Nephron (organoid): ENCODE data around the gene KANK4.

Source experiments
- H3K27ac Mint-ChIP-seq, 3 experiments: 2 replicates each; pipeline ENCODE4 v1.8.0; 2020; ENCODE audit warnings: mixed read lengths in 3 of 3, mild to moderate bottlenecking in 2 of 3, moderate library complexity in 1 of 3
- H3K27me3 Mint-ChIP-seq: 2 replicates; pipeline ENCODE4 v1.8.0; 2021; ENCODE audit warnings: low read depth, mild to moderate bottlenecking, moderate library complexity, mixed read lengths
- H3K36me3 Mint-ChIP-seq: 2 replicates; pipeline ENCODE4 v1.8.0; 2020; ENCODE audit warnings: low read depth, mixed read lengths
- H3K4me1 Mint-ChIP-seq: 2 replicates; pipeline ENCODE4 v1.8.0; 2020; ENCODE audit warnings: mixed read lengths
- H3K4me3 Mint-ChIP-seq, 3 experiments: 2 replicates each; pipeline ENCODE4 v1.8.0; 2020; ENCODE audit warnings: mild to moderate bottlenecking in 3 of 3, mixed read lengths in 3 of 3, moderate library complexity in 2 of 3
- H3K9me3 Mint-ChIP-seq: 2 replicates; pipeline ENCODE4 v1.8.0; 2020; ENCODE audit warnings: mixed read lengths
- TF ChIP-seq, protein P1 (sequence below), 3 experiments: fragments of 200-600 bp; sonication (generic); IDR thresholded peaks; one replicate each; pipeline ENCODE4 v1.5.0; 2021; ENCODE audit warnings: antibody characterized with exemption in 3 of 3; ENCODE audit not compliant: unreplicated experiment in 3 of 3

The KANK4 gene

DNA sequence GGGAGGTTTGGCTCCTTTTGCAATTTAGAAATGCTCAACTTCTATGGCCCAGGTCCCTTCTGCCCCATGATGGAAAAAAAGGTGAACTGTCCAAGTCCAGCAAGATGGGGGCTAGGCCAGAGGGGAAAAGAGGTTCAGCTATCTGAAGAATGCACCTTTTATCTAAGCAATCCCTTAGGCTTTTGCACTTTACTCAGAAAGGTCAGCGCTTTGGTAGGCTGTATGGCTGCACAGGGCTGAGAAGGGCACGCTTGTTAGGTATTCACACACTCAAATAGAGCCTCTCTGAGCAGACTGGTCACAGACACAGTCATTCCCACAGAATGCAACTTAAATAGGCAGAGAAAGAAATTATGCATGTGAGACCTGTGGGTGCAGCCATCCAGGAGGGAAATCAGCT, 31.0 kb downstream of the KANK4 start:
- H3K4me3 Mint-ChIP-seq, result no peak overlapping the region
- TF ChIP-seq, protein P1, sequence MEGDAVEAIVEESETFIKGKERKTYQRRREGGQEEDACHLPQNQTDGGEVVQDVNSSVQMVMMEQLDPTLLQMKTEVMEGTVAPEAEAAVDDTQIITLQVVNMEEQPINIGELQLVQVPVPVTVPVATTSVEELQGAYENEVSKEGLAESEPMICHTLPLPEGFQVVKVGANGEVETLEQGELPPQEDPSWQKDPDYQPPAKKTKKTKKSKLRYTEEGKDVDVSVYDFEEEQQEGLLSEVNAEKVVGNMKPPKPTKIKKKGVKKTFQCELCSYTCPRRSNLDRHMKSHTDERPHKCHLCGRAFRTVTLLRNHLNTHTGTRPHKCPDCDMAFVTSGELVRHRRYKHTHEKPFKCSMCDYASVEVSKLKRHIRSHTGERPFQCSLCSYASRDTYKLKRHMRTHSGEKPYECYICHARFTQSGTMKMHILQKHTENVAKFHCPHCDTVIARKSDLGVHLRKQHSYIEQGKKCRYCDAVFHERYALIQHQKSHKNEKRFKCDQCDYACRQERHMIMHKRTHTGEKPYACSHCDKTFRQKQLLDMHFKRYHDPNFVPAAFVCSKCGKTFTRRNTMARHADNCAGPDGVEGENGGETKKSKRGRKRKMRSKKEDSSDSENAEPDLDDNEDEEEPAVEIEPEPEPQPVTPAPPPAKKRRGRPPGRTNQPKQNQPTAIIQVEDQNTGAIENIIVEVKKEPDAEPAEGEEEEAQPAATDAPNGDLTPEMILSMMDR (IDR thresholded peaks at IDR 0.05; ENCODE audit: unreplicated experiment in 3 of 3), result no peak
- H3K9me3 Mint-ChIP-seq, result no peaks in the 10 kb centered on the region

DNA sequence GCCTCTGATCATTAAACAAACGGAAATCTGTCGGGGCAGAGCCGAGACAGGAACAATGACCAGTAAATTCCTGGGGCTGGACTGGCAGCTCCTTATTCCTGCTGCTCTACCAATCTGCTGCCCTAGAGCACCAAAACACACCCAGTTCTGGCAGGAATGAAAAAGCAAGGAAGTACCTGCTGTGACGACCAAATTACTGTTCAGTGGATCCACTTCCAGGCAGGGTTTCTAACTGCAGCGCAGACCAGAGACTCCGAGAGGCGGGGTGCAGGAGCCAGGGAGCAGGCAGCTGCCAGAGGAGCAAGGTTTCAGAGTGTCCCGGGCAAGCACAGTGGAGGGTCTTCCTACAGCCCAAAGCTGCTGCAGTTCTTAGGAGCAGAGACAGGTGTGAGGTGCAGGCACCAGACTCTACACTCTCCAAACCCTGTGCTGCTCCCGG, 32.4 kb downstream of the KANK4 start:
- Mint-ChIP-seq H3K27ac (peak overlapping the region; percentile 66 to 84 (median 83)), H3K36me3 (no peaks in the 10 kb centered on the region), H3K4me1 (peaks cover 72% of the 10 kb centered on the region), H3K9me3 (no peaks in the 10 kb centered on the region), H3K27me3 (peaks cover 19% of the 10 kb centered on the region), H3K4me3 (peak overlapping the region; percentile 63 to 64 (median 64))
- TF ChIP-seq, protein P1 (IDR thresholded peaks at IDR 0.05; ENCODE audit: unreplicated experiment in 3 of 3), result no peak

More for the DNA sequence above, 31.0 kb downstream of the KANK4 start:
- Mint-ChIP-seq H3K27me3 (peaks cover 22% of the 10 kb centered on the region), H3K4me1 (peaks cover 58% of the 10 kb centered on the region), H3K27ac (no peak overlapping the region), H3K36me3 (no peaks in the 10 kb centered on the region)

DNA sequence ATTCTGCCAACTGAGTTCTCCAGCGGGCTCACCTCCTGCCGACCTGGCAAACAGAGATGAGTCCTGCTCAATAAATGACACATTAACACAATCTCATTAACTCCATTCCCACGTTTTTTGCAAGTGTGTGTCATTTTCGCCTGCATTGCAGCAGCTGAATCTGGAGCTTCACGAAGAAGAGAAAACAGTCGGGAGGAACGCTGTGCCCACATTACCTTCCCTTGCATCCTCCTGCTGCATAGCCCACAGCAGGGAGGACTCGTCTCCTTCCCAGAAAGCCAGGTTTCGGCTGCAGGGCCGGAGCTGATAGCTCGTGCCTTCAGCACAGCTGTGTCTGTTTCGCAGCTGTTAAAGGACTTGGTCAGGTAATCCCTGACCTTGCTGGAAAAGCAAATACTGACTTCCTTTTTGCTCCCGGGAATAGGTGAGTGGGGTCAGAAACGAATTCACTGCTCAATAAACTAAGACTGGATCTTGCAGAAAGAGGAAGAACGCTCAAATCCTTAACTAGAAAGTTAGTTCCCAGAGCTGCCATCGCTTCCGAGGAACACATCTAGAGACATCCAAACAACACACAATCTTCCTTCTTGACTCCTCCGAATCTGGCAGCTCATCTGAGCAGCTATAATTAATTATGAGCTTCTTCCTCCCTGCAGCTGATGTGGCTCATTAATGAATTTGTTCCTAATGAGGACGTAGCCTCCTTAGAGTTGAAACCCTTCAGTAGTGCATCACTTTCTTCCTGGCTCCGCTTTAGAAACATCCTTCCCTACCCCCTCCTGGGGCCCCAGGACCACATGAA, 33.0 kb downstream of the KANK4 start:
- Mint-ChIP-seq H3K36me3 (no peaks in the 10 kb centered on the region), H3K4me1 (peaks cover 74% of the 10 kb centered on the region), H3K27me3 (peaks cover 17% of the 10 kb centered on the region), H3K27ac (peak overlapping the region; percentile 66 to 84 (median 83)), H3K9me3 (no peaks in the 10 kb centered on the region), H3K4me3 (peak overlapping the region; percentile 63 to 64 (median 64))
- TF ChIP-seq, protein P1 (IDR thresholded peaks at IDR 0.05; ENCODE audit: unreplicated experiment in 3 of 3), result no peak

DNA sequence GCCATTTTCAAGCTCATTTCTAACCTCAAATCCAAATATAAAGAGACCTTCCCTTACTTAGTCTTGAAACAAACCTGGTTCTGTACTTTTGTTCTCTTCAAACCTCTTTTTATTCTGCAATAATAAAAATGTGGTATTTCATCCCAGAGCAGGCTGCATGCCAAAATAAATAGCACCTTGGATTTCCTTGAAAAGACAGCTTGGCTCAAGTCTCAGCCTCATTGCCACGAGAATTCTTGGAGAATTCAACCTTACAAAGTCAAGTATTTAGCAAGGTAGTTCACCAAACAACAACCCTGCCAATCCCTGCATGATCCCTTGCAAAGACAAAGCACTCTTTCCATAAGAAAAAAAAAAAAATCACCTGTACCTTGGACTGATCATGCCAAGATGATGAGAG, 33.8 kb downstream of the KANK4 start:
- peaks cover 17% of the 10 kb centered on the region for H3K27me3 Mint-ChIP-seq
- H3K27ac Mint-ChIP-seq, result peak overlapping the region; percentile 66 to 84 (median 83)
- H3K36me3 Mint-ChIP-seq, result peaks cover 5% of the 10 kb centered on the region
- peak overlapping the region in 2 of 3 experiments; percentile 2 to 26 for H3K4me3 Mint-ChIP-seq
- peaks cover 79% of the 10 kb centered on the region for H3K4me1 Mint-ChIP-seq
- peaks cover 2% of the 10 kb centered on the region for H3K9me3 Mint-ChIP-seq
- TF ChIP-seq, protein P1 (IDR thresholded peaks at IDR 0.05; ENCODE audit: unreplicated experiment in 3 of 3), result no peak

DNA sequence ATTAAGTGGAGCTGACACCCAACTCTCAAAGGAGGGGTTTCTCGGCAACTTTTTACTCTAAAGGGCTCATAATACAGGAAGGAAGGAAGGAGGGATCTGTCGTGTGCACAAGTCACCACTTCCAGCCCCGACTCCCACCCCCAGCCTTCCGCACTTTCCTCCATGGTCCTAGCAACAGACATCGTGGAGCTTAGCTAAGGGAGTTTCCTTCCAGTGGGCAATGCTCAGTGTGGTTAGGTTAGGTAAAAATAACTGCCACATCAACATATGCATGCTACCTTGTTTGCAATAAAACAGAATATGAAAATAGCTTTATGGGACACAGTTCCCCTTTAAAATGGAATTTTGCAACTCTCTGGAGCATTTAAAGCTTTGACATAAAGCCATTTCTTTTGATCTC, 35.2 kb downstream of the KANK4 start:
- TF ChIP-seq, protein P1 (IDR thresholded peaks at IDR 0.05; ENCODE audit: unreplicated experiment in 3 of 3), result no peak
- Mint-ChIP-seq H3K27ac (peak overlapping the region; percentile 78 to 86 (median 83)), H3K27me3 (peaks cover 17% of the 10 kb centered on the region), H3K36me3 (peaks cover 17% of the 10 kb centered on the region), H3K9me3 (peaks cover 2% of the 10 kb centered on the region), H3K4me3 (no peak overlapping the region), H3K4me1 (peaks cover 91% of the 10 kb centered on the region)
